Measurements from ENCODE around the gene SMAD5.

The SMAD5 gene

DNA sequence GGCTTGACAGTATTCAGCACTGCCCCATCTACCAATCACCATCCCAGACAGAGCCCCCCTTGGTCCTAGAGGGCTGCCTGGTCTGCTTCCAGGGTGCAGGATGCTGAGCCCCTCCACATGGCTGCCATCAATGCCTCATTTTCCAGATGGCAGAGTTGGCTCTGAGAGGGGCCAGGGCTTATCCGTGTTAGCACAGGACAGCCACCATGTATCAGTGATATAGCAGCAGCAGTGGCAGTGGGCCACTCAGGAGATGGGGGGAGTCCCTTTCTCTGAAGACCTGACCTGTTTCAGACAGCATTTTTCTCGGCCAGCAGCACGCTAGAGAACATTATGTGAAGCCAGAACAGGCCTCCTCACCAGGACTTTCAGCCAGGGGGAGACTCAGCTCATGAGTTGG lies 61.9 kb downstream of the SMAD5 start:
- in situ Hi-C loops (cut with MboI; ENCODE audit: low sequenced_read_pairs), result no loop called here

DNA sequence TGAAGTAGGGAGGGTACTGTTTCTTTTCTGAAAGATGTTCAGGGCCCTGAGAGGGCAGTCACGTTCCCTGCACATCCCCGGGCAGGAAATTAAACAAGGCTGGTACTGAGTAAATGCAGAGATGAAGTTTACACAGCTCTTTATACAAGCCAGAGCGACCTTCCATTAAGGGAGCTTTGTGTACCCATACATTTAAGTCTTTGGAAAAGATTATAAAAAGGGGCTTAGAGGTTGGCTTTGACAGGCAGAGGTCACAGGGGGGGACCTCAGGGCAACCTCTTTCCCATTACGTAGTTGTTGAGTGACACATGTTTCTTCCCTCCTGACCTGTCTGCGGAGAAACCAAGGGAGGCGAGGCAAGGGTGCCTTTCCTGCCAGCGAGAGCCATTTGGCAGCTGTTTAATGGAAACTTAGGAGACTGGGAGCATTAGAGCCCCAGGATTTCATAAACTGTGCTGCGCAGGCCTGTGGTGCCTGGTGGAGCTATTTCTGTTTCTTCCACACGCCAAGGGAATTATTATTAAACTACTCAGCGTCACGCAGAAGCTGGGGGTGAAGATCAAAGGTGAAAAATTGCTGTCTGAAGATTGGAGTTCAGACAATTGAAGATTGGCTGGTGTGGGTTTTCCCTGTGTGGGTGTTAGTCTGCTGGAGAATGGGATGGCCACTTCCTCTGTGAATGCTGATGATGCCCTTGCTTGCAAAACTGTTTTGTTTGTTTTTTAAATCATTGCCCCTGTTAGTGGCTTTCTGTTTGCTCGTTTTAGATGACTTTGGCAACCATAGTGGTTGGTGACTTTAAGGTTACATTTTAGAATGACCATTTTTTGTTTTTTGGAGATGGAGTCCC lies 63.6 kb downstream of the SMAD5 start:
- in situ Hi-C loops (cut with MboI; ENCODE audit: low sequenced_read_pairs), result no loop called here

DNA sequence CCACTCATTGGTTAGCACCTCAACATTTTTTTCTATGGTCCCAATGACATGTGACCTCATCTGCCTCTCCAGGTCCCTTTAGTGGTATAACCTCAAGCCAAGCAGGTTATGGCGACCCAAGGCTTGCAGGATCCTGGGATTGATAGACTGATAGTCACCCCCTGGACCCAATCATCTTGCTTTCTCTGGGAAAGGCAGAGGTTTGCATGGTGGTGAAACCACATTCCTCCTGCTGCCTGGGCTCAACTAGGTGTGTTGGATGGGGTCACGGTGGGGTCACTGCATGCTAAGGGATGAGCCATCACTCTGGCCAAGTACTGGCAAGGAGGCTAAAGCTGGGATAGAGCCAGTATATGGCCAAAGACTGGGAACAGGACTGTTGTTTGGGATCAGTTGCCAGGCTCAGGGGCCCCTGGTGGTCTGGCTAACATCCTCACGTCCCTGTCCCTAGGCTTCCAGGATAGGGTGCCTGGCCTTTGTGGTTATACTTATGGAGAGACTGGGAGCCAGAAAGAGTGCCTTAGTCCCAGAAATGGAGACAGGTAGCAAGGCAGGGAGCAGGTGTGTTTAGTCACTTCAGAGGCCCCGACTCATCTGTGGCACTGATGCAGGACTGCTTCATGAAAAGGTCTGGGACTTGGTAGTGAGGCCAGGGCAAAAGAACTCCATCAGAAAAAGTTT lies 65.0 kb downstream of the SMAD5 start:
- in situ Hi-C loops (cut with MboI; ENCODE audit: low sequenced_read_pairs), result no loop called here

DNA sequence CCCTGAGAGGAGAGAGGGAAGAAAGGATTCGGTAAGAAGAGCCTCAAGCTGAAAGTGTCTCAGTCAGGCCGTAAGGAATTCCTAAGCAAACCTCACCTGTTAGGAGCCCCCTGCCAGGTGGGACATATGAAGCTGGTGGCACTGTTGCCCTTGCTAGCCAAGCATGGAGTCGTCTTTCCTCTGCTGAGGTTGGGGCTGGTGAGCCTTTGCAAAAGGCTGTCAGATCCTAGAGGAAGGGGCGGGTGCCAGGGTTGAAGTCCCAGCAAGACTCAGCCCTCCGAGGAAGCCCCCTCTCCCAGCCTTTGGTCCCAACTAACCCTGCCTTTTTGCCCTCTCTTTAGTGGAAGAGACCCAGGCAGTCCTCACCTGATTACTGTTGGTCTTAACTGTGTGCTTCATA lies 65.8 kb downstream of the SMAD5 start:
- in situ Hi-C loops (cut with MboI; ENCODE audit: low sequenced_read_pairs), result no loop called here

DNA sequence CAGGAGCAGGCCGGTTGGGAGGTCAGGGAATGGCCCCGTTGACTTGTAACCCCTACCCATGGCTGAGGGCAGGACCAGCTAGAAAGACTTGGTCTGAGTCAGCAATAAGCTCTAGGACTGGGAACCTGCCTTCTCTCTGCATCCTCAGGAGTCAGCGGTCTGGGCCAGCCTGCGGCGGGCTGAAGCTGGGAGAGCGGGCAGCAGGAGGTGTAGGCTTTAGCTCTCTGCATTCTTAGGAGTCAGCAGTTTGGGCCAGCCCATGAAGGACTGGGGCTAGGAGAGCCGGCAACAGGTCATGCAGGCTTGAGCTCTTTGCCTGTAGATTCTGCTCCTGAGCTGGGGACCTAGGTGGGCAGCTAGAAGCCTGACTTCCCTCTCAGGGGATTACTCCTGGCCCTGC lies 66.8 kb downstream of the SMAD5 start:
- in situ Hi-C loops (cut with MboI; ENCODE audit: low sequenced_read_pairs), result no loop called here

DNA sequence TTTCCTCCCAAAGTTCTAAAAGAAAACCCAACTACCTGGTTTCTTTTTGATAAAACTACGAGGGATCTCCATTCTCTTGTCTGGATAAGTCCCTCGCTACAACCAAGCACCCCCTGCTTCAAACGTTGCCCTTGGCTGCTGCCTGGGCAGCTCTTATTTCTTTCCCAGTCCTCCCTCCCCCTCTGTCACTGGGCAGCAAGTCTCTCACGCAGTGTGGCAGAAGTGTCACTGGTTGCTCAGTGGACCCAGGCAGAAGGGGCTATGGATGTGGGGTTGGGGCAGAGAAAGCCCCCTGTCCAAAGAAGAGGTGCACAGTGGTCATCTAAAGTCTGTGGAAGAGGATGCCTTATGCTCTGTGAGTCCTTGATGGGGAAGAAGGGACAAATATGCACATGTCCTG lies 67.5 kb downstream of the SMAD5 start:
- in situ Hi-C loops (cut with MboI; ENCODE audit: low sequenced_read_pairs), result loop anchor here (25.0 kb wide), 1 partner anchor 313 kb away; the partner anchor contains the start of gene IL9

DNA sequence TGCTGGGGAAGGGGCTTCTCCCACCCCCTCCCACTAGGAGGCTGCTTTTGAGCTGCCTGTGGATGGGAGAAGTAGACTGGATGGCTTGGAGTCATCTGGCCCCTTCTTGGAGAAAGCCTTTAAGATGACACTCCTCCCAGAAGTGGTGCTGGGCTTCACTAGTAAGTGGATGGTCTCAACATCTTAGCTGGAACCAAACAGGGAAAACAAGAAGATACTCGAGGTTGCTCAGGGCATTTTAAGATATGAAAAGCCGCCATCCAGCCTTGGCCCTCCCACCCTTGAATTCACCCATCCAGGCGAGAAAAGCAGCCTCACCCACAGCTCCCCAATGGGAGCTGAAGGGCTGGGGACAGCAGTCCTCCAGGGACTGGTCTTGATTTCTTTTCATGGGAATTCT lies 68.1 kb downstream of the SMAD5 start:
- in situ Hi-C loops (cut with MboI; ENCODE audit: low sequenced_read_pairs), result loop anchor here (25.0 kb wide), 1 partner anchor 313 kb away; the partner anchor contains the start of gene IL9

DNA sequence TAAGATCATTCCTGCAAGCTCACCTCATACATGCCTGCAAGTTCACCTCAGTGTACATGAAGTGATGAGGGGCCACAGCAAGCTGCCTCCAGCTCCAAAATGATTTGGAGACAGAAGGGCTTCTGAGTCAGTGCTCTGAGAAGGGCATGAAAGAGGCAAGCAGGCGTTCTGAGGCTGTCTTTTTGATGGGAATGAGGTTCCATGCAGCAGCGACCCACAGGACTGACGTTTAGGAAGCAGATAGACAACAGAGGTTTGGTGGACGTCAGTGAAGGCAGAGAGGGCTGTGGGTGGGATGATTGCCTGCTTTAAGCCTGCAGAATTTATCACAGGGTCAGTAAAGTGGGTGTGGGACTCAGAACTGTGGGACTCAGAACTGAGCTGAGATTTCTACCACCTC lies 69.2 kb downstream of the SMAD5 start:
- in situ Hi-C loops (cut with MboI; ENCODE audit: low sequenced_read_pairs), result loop anchor here (25.0 kb wide), 1 partner anchor 315 kb away; the partner anchor contains the start of gene IL9

DNA sequence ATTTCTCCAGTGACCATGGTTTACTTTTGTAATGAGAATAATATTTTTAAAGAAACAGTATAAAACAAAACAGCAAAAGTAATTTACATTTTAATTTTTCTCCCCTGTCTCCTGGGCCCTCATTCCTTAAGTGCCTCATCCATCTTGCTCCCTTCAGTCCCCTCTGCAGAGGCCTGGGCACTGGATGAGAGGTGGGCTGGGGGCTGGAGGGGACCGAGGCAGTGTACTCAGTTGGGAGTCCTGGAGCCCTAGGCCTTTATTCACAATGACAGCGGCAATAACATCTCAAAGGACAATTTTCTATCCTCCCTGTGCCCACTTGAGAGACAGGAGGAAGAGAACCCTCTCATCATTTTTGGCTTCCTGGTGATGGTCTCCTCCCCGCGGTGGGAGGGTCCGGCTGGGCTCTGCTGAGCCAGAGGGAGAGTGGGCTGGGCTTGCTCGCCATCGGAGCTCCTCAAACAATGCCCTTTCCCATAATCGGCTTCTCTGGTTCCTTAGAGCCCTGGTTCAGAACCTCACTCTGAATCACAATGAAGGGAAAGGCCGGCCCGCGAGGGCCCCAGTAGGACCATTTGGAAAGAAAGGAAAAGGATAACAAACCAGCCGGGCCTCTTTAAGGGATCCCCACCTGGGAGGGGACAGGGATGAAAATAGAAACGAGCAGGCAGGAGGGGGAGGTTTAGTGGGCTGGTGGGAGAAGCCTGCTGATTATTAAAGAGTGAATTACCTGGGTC lies 70.0 kb downstream of the SMAD5 start:
- in situ Hi-C loops (cut with MboI; ENCODE audit: low sequenced_read_pairs), result loop anchor here (25.0 kb wide), 1 partner anchor 315 kb away; the partner anchor contains the start of gene IL9

DNA sequence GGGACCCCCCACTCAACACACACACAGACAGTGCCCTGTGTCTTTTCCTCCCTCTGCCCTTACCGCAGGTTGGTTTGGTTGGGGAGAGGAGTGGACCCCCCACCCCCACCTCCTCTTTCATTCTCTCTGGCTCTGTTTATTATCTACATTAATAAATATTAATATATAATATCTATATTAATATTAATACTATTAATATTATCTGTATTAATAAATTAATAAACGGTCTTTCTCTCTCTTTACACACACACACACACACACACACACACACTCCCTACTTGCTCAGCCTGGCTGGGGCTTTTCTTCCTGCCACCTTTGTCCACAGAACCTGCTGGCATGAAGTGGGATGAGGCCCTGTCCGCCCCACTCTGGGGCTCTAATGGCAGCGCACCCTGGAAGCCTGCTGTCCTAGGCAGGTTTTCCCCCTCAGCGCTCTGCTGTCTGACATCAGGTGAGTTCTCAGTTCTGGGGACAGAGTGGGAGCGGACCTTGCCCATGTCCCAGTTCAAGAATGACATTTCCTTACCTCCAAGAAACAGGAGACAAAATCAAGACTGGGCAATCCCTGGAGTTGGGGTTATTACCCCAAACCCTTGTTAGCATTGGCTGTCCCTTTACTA lies 70.8 kb downstream of the SMAD5 start:
- in situ Hi-C loops (cut with MboI; ENCODE audit: low sequenced_read_pairs), result loop anchor here (25.0 kb wide), 1 partner anchor 316 kb away; the partner anchor contains the start of gene IL9

DNA sequence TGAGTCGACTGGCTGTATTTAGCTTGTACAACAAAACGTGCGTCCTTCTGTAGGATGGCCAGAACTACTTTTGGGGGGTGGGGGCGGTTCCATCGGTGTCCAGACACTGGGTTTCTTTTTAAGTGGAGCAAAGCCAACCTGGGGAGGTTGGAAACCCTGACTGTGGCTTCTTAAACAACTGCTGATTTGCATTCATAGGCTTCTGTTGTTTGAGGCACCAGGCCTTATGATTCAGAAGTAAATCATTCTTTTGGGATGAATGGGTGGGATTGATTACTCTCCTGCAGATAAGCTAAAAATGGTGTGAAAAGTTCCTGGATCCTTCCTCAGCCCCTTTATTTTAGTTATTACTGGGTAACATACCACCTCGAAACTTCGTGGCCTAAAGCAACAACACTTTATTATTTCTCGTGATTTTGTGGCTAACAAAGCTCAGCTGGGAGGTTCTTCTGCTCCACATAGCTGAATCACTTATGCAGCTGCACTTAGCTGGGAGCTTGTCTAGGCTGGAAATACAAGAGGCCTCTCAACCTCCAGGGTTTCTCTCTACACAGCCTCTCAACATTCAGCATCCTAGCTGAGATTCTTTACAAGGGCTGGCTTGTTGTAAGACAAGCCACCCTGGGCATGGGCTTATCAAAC lies 72.5 kb downstream of the SMAD5 start:
- in situ Hi-C loops (cut with MboI; ENCODE audit: low sequenced_read_pairs), result loop anchor here (25.0 kb wide), 1 partner anchor 318 kb away; the partner anchor contains the start of gene IL9

DNA sequence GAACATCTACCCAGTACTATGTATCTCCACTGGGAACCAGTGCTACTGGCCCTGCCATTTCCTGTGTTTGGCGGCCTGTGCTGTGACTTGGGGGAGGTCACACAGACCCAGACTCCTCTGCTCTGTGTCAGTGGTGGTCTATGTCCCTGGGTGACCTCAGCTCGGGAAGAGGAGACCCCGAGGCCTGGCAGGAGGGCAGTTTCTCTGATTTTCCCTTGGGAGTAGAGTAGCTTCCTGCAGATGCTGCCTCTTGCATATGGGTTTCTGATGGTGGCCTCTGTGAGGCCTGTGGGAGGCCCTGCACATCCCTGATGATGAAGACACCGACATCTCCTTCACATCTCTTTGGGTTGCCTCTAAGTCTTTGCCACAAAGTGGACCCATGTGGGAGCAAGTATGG lies 73.3 kb downstream of the SMAD5 start:
- in situ Hi-C loops (cut with MboI; ENCODE audit: low sequenced_read_pairs), result loop anchor here (25.0 kb wide), 1 partner anchor 319 kb away; the partner anchor contains the start of gene IL9

DNA sequence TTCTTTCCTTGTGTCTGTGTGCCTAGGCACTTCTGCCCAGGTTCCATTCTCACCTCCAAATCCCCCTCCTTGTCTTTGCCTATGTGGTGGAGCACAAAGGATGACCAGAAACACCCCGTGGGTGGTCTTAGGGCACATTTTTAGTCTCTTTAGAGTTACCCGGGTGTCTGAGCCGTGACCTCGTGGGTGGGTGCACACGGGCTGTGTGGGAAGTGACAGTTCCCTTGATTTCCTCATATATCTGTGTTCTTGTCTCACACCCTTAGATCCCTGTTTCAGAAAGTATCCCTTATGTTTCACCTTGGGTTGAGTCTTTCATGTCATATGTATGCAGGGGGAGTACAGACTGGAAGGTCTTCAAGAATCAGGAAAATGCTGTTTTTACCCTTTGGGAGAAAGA lies 73.7 kb downstream of the SMAD5 start:
- in situ Hi-C loops (cut with MboI; ENCODE audit: low sequenced_read_pairs), result loop anchor here (25.0 kb wide), 1 partner anchor 319 kb away; the partner anchor contains the start of gene IL9

DNA sequence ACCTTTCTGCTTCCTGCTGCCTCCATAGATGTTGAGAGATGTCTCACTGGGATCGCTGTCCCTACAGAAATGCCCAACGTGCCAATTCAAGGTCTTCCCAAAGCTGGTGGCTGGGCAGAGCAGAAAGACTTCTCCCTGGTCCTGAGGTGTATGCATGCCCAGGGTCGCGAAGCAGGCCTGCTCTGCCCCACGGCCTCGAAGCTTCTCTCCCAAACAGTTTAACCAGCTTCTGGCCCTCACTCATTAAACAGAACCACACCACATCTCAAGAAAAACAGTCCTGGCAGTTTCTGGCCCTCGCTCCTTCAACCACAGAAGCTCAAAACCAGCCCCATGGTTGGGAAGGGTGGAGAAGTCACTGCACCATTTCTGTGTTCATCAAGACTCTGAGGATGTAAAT lies 75.0 kb downstream of the SMAD5 start:
- in situ Hi-C loops (cut with MboI; ENCODE audit: low sequenced_read_pairs), result loop anchor here (25.0 kb wide), 1 partner anchor 320 kb away; the partner anchor contains the start of gene IL9

DNA sequence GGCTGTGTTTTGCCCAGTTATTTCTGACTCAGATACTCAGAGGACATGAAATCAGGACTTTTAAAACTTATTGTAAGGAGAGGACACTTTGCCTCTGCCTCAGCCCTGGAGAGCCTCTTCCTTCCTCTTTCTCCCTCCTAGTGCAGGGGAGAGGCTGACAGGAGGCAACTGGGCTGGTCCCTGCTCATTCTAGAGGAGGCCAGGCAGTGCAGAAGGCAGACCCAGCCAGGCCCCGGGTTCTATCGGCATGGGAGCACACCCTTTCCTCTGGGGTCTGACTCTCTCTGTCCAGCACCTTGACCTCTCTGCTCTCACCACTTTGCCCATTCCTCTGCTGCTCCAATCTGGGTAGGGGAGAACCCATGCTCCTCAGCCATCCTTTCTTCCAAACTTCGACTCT lies 76.3 kb downstream of the SMAD5 start:
- in situ Hi-C loops (cut with MboI; ENCODE audit: low sequenced_read_pairs), result loop anchor here (25.0 kb wide), 1 partner anchor 322 kb away; the partner anchor contains the start of gene IL9

DNA sequence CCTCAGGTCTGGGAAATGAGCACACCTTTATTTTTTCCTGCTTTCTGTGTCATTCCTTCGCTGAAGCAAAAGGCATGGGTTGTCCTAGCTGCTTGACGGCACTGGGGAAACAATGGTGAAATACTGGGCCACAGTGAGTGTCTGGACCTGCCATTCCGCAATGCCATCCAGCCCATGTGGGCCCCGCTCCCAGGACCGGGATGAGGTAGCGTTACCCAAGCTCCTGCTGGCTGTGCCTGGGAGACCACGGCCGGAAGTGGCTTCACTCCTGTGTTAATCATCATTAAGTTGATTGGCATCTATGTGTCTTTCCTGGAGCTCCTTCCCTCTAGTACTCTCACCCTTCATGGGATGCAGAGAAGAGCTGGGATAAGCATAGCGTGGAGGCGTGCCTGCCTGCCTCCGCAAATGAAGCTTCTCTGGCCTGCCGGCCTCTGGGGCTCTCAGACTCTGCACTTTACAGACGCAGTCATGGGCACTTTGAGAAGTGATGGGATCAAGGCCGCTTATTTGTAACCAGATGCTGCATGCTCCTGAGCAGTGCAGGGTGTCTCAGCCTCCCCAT lies 76.8 kb downstream of the SMAD5 start:
- in situ Hi-C loops (cut with MboI; ENCODE audit: low sequenced_read_pairs), result loop anchor here (25.0 kb wide), 1 partner anchor 322 kb away; the partner anchor contains the start of gene IL9

DNA sequence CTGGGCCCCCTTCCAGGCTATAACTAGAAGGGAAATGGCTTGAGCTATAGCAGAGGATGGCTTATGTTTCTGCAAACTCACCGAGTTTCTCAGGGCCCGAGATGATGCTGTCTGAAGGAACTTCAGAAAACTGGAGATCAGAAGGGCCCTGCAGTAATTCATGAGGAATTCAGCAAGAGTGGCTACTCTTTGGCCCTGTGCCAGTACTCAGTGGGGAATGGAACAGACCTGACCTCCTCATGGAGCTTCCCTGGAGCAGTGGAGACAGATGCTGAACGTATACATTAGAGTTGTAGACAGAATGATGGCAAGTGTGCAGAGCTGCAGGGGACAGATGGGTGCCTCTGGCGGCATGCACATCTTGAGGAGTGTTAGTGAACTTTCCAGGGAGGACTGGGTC lies 77.6 kb downstream of the SMAD5 start:
- in situ Hi-C loops (cut with MboI; ENCODE audit: low sequenced_read_pairs), result loop anchor here (25.0 kb wide), 1 partner anchor 323 kb away; the partner anchor contains the start of gene IL9

DNA sequence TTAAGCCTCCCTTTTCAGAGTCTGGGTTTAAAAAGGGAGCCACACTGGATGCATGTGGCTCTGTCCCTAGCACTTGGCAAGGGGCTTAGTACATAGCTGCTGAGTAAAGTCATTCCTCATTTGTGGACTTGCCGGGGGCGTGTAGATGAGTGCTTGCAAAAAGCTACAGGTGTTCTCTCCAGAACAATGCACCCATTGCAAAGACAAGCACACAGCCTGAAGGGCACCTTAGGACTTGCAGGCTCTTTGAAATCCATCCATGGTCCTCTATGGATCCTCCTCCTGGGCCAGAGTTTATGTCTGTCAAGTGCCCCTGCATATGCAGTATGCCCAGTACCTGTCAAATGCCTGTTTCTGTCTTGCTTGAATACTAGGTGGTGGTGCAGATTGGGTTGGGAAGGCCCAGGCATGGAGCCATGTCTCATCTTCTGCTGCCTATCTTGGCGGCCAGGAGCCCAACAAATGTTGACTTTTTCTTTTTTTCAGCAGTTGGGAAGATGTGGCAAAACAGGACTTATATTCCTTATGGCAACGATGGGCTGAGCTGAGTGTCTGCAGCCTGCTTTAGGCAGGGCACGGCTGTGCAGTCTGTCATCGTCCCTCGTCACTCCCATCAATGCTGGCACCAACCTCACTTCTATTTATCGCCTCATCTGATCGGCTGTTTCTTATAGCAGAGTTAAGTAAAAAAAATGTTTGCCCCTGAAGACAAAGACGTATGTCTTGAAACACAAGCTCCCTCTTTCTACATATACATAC lies 78.8 kb downstream of the SMAD5 start:
- in situ Hi-C loops (cut with MboI; ENCODE audit: low sequenced_read_pairs), result loop anchor here (25.0 kb wide), 1 partner anchor 324 kb away; the partner anchor contains the start of gene IL9

All from HL-60/S4 treated with retinoic acid at 250 ng/mL for 4 days and 3 days (cell line).